PC-9 (cell line): ENCODE data around the gene ZNF653. TPM values are rescaled to one million over a fixed set of nuclear protein-coding genes. Genes with fewer than 3 reads are reported as not detected.

Source experiments
- BruUV-seq: library from RNA; stranded (reverse); fragments of 400-500 nt; replicated peaks from 2 replicates; lab custom pipeline; 2021; lab: Mats Ljungman, UMichigan
- CTCF ChIA-PET: fragments of 300-600 bp; sonication (Branson Sonifier 250); formaldehyde crosslinking; loops from one replicate; lab custom pipeline; 2022; ENCODE audit warnings: antibody characterized with exemption; lab: Charles Lee
- POLR2A ChIA-PET: fragments of 300-600 bp; sonication (Branson Sonifier 250); formaldehyde crosslinking; loops from one replicate; lab custom pipeline; 2022; ENCODE audit warnings: antibody characterized with exemption; ENCODE audit not compliant: unreplicated experiment; lab: Charles Lee
- DNase-seq, 2 experiments: peaks; one replicate each; pipeline versions ENCODE4 v3.0.0 to v3.0.0-alpha.2; 2015 to 2022; ENCODE audit warnings: mixed read lengths in 1 of 2
- H2AFZ ChIP-seq: fragments of 200-600 bp; sonication (generic); 2 replicates; pipeline ENCODE4 v1.8.1; 2017; ENCODE audit warnings: antibody characterized with exemption
- H3F3A ChIP-seq: fragments of 200-600 bp; sonication (generic); 2 replicates; pipeline ENCODE4 v1.8.1; 2017; ENCODE audit warnings: antibody characterized with exemption, mild to moderate bottlenecking, low read depth; ENCODE audit not compliant: insufficient read depth
- H3K27ac ChIP-seq: fragments of 200-600 bp; sonication (generic); 2 replicates; pipeline ENCODE4 v1.6.1; 2016; ENCODE audit warnings: mixed run types
- H3K27me3 ChIP-seq: fragments of 200-600 bp; sonication (generic); 2 replicates; pipeline ENCODE4 v1.6.1; 2016; ENCODE audit warnings: low read depth, mixed run types; ENCODE audit not compliant: insufficient read depth
- H3K36me3 ChIP-seq: fragments of 200-600 bp; sonication (generic); 2 replicates; pipeline ENCODE4 v1.6.1; 2016; ENCODE audit warnings: low read depth, mixed run types
- H3K4me1 ChIP-seq: fragments of 200-600 bp; sonication (generic); replicated peaks from 2 replicates; pipeline ENCODE4 v1.6.1; 2016; ENCODE audit warnings: mixed run types; ENCODE audit not compliant: insufficient read depth
- H3K4me2 ChIP-seq: fragments of 200-600 bp; sonication (generic); 2 replicates; pipeline ENCODE4 v1.6.1; 2017; ENCODE audit warnings: mixed run types
- H3K4me3 ChIP-seq: fragments of 200-600 bp; sonication (generic); 2 replicates; pipeline ENCODE4 v1.6.1; 2016; ENCODE audit warnings: mixed run types
- H3K79me2 ChIP-seq: fragments of 200-600 bp; sonication (generic); 2 replicates; pipeline ENCODE4 v1.6.1; 2017; ENCODE audit warnings: low read depth, mixed run types
- H3K9me2 ChIP-seq: fragments of 200-600 bp; sonication (generic); 2 replicates; pipeline ENCODE4 v1.8.1; 2017; ENCODE audit warnings: mild to moderate bottlenecking; ENCODE audit not compliant: insufficient read depth
- H3K9me3 ChIP-seq: fragments of 200-600 bp; sonication (generic); 2 replicates; pipeline ENCODE4 v1.8.1; 2016; ENCODE audit warnings: low read depth; ENCODE audit not compliant: insufficient read depth
- H4K20me1 ChIP-seq: fragments of 200-600 bp; sonication (generic); 2 replicates; pipeline ENCODE4 v1.8.1; 2017; ENCODE audit not compliant: insufficient read depth
- CTCF ChIP-seq: fragments of 200-600 bp; sonication (generic); conservative IDR thresholded peaks from 2 replicates; pipeline ENCODE4 v1.6.1; 2017; ENCODE audit warnings: mixed run types, antibody characterized with exemption, mild to moderate bottlenecking, moderate library complexity
- EZH2 ChIP-seq: fragments of 200-600 bp; sonication (generic); IDR thresholded peaks from 2 replicates; pipeline ENCODE4 v1.8.0; 2017; ENCODE audit warnings: antibody characterized with exemption, low read depth
- intact Hi-C: fragments of 100-400 bp; cut with micrococcal nuclease; formaldehyde crosslinking; loops from one replicate; pipeline ENCODE4 v1.10.0; 2022; ENCODE audit not compliant: unreplicated experiment
- total RNA-seq: library from RNA; stranded (reverse); gene quantifications from 2 replicates; pipeline ENCODE4 v1.2.3, GENCODE V29; 2021

Gene ZNF653
- total RNA-seq, 1 experiment from 2014 or later = 13.4 TPM

- ChIA-PET POLR2A (no interaction called here), CTCF (no interaction called here)
- Histone ChIP-seq H4K20me1 (no peaks in the 10 kb centered on the region), H3K9me3 (no peaks in the 10 kb centered on the region), H3K4me3 (no peak overlapping the region), H3K79me2 (no peaks in the 10 kb centered on the region), H3K27me3 (no peaks in the 10 kb centered on the region), H2AFZ (no peak overlapping the region), H3K4me1 (peaks cover 20% of the 10 kb centered on the region), H3F3A (peaks cover 56% of the 10 kb centered on the region), H3K27ac (no peak overlapping the region), H3K4me2 (no peak overlapping the region), H3K36me3 (no peaks in the 10 kb centered on the region), H3K9me2 (no peaks in the 10 kb centered on the region)
- no TSS peak for BruUV-seq
- no peak for TF ChIP-seq CTCF
- TF ChIP-seq EZH2 = no peak
- no peak for DNase-seq
- intact Hi-C loops = no loop called here
These were observed 28.9 kb upstream of the ZNF653 start for GRCh38 chr19:11534538-11534937.

GRCh38 chr19:11530432-11530831 is 24.8 kb upstream of the ZNF653 start:
- H3K9me2 ChIP-seq = no peaks in the 10 kb centered on the region
- H3K9me3 ChIP-seq = no peaks in the 10 kb centered on the region
- H3K79me2 ChIP-seq = peaks cover 26% of the 10 kb centered on the region
- intact Hi-C loops = no loop called here
- peak in 1 of 2 experiments; percentile 58 for DNase-seq
- H3F3A ChIP-seq = peaks cover 47% of the 10 kb centered on the region
- ChIA-PET POLR2A (no interaction called here), CTCF (no interaction called here)
- H2AFZ ChIP-seq = no peak overlapping the region
- H3K4me2 ChIP-seq = no peak overlapping the region
- H3K27me3 ChIP-seq = no peaks in the 10 kb centered on the region
- H3K4me1 ChIP-seq = peaks cover 27% of the 10 kb centered on the region
- peaks cover 7% of the 10 kb centered on the region; the same call in 1 of the 2 replicates for H4K20me1 ChIP-seq
- no TSS peak for BruUV-seq
- H3K27ac ChIP-seq = no peak overlapping the region
- H3K36me3 ChIP-seq = no peaks in the 10 kb centered on the region
- H3K4me3 ChIP-seq = no peak overlapping the region
- TF ChIP-seq CTCF (no peak), EZH2 (no peak)

GRCh38 chr19:11528551-11529341 is 23.1 kb upstream of the ZNF653 start, which contains the start of gene ECSIT:
Gene ECSIT (minus strand): TSS chr19:11529134. CDS start chr19:11519170, 9,964 bp downstream.
- peak within 1 kb of the TSS; percentile 74 for H2AFZ ChIP-seq
- intact Hi-C loops = loop anchor here (1.0 kb wide), 1 partner anchor 23 kb away; the partner anchor contains the start of gene ZNF653

More at GRCh38 chr19:11528551-11529341, 23.1 kb upstream of the ZNF653 start, which contains the start of gene ECSIT:
- Histone ChIP-seq H3K36me3 (no peaks in the 10 kb centered on the region), H4K20me1 (peaks cover 11% of the 10 kb centered on the region; the same call in 1 of the 2 replicates), H3K4me1 (peaks cover 27% of the 10 kb centered on the region), H3K79me2 (peaks cover 26% of the 10 kb centered on the region), H3K27me3 (no peaks in the 10 kb centered on the region), H3F3A (peaks cover 35% of the 10 kb centered on the region), H3K4me3 (peak within 1 kb of the TSS; percentile 70), H3K9me2 (no peaks in the 10 kb centered on the region), H3K4me2 (peak within 1 kb of the TSS; percentile 96), H3K27ac (peak within 1 kb of the TSS; percentile 81), H3K9me3 (no peaks in the 10 kb centered on the region)
- ChIA-PET POLR2A (interaction anchor here (0.5 to 0.6 kb wide), 4 partner anchors 110 to 1418 kb away, joined by 3 to 7 read pairs (median 4); partner anchors contain the start of genes CCDC159 and TMEM205), CTCF (interaction anchor here (0.6 to 0.7 kb wide), 2 partner anchors 15 to 156 kb away, joined by 3 to 4 read pairs; no protein-coding TSS in a partner anchor)
- TF ChIP-seq CTCF = no peak
- TF ChIP-seq EZH2 = no peak
- peak; percentile 97 to 99 for DNase-seq
- BruUV-seq = no TSS peak
